ENCODE results near the gene AGR3.

GRCh38 chr7:16926283-16926682 lies 44.5 kb upstream of the AGR3 start:
- TF ChIP-seq CTCF (IDR thresholded peaks at IDR 0.05) (peak; percentile 64), EZH2 (IDR thresholded peaks at IDR 0.05) (no peak), EZH2phosphoT487 (IDR thresholded peaks at IDR 0.05) (no peak)

Data from neural progenitor cell (in vitro differentiated cells).